Ishikawa (cell line): Measurements from ENCODE around the gene DSG4.

ENCODE experiments used
- CEBPB ChIP-seq: IDR thresholded peaks from 2 replicates; pipeline ENCODE4 v1.6.1; 2012
- CREB1 ChIP-seq: IDR thresholded peaks from 2 replicates; pipeline ENCODE4 v1.6.1; 2012; ENCODE audit warnings: low read depth
- EGR1 ChIP-seq: IDR thresholded peaks from 2 replicates; pipeline ENCODE4 v1.6.1; 2012
- EP300 ChIP-seq: IDR thresholded peaks from 2 replicates; pipeline ENCODE4 v1.6.1; 2012; ENCODE audit warnings: borderline replicate concordance
- FOXM1 ChIP-seq: IDR thresholded peaks from 2 replicates; pipeline ENCODE4 v1.6.1; 2012; ENCODE audit warnings: low read depth, borderline replicate concordance
- NFIC ChIP-seq: IDR thresholded peaks from 2 replicates; pipeline ENCODE4 v1.6.1; 2012
- RAD21 ChIP-seq: IDR thresholded peaks from 2 replicates; pipeline ENCODE4 v1.6.1; 2012; ENCODE audit warnings: low read depth
- TAF1 ChIP-seq: IDR thresholded peaks from 2 replicates; pipeline ENCODE4 v1.6.1; 2012; ENCODE audit warnings: low read depth, mild to moderate bottlenecking
- TCF12 ChIP-seq: IDR thresholded peaks from 2 replicates; pipeline ENCODE4 v1.6.1; 2012; ENCODE audit warnings: low read depth
- TEAD4 ChIP-seq: IDR thresholded peaks from 2 replicates; pipeline ENCODE4 v1.6.1; 2012
- YY1 ChIP-seq: IDR thresholded peaks from 2 replicates; pipeline ENCODE4 v1.6.1; 2012; ENCODE audit warnings: low read depth
- ZBTB7A ChIP-seq: IDR thresholded peaks from 2 replicates; pipeline ENCODE4 v1.6.1; 2012; ENCODE audit warnings: low read depth
- TF ChIP-seq, protein P1 (sequence below): IDR thresholded peaks from 2 replicates; pipeline ENCODE4 v1.6.1; 2012; ENCODE audit warnings: low read depth, mild to moderate bottlenecking
- TF ChIP-seq, protein P2 (sequence below): IDR thresholded peaks from 2 replicates; pipeline ENCODE4 v1.6.1; 2012
- TF ChIP-seq, protein P3 (sequence below): IDR thresholded peaks from 2 replicates; pipeline ENCODE4 v1.6.1; 2012

DSG4 gene

DNA sequence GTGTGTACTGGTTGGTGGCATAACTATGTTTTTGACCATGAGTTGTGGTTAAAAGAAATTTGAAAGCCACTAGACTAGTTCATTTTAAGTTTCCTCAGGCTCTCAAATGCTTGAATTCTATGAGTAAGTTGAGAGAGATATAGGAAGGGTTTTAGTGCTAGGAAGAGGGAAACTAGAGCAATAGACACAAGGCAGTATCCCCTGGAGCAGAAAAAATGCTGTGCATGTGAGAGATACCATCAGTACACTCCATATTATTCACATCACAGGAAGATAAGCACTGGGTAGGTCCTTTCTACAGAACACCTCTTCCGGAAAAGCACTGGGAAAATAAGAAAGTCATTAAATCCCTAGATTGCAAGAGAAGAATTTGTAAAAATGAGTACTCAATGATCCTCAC lies 51.6 kb downstream of the DSG4 start:
- TF ChIP-seq EGR1 (no peak), RAD21 (no peak), TEAD4 (no peak), TAF1 (no peak), NFIC (no peak), EP300 (no peak), YY1 (no peak), FOXM1 (no peak), CREB1 (no peak), TCF12 (no peak), ZBTB7A (no peak), CEBPB (no peak)
- TF ChIP-seq, protein P1, sequence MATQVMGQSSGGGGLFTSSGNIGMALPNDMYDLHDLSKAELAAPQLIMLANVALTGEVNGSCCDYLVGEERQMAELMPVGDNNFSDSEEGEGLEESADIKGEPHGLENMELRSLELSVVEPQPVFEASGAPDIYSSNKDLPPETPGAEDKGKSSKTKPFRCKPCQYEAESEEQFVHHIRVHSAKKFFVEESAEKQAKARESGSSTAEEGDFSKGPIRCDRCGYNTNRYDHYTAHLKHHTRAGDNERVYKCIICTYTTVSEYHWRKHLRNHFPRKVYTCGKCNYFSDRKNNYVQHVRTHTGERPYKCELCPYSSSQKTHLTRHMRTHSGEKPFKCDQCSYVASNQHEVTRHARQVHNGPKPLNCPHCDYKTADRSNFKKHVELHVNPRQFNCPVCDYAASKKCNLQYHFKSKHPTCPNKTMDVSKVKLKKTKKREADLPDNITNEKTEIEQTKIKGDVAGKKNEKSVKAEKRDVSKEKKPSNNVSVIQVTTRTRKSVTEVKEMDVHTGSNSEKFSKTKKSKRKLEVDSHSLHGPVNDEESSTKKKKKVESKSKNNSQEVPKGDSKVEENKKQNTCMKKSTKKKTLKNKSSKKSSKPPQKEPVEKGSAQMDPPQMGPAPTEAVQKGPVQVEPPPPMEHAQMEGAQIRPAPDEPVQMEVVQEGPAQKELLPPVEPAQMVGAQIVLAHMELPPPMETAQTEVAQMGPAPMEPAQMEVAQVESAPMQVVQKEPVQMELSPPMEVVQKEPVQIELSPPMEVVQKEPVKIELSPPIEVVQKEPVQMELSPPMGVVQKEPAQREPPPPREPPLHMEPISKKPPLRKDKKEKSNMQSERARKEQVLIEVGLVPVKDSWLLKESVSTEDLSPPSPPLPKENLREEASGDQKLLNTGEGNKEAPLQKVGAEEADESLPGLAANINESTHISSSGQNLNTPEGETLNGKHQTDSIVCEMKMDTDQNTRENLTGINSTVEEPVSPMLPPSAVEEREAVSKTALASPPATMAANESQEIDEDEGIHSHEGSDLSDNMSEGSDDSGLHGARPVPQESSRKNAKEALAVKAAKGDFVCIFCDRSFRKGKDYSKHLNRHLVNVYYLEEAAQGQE: no peak
- TF ChIP-seq, protein P2, sequence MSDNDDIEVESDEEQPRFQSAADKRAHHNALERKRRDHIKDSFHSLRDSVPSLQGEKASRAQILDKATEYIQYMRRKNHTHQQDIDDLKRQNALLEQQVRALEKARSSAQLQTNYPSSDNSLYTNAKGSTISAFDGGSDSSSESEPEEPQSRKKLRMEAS: no peak
- TF ChIP-seq, protein P3, sequence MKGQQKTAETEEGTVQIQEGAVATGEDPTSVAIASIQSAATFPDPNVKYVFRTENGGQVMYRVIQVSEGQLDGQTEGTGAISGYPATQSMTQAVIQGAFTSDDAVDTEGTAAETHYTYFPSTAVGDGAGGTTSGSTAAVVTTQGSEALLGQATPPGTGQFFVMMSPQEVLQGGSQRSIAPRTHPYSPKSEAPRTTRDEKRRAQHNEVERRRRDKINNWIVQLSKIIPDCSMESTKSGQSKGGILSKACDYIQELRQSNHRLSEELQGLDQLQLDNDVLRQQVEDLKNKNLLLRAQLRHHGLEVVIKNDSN: no peak

DNA sequence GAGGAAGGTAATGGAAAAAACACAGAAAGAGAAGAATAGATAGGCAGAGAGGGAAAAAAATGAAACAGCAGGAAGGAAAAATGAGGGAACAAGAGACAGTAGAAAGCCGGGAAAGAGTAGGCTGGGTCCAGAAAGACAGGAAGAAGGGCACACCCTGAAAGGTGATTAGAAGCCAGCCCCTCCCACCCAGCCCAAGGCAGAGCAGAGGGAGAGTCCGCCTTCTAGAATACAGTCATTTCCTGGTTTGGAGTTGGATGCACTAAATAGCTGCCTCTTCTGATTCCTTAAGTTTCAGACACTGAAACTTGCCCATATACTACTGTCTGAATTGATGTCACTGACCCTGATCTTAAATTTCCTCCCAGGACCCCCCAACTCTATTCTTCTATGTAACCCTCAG lies 53.0 kb downstream of the DSG4 start:
- TF ChIP-seq TAF1: no peak
- no peak for TF ChIP-seq TEAD4
- no peak for TF ChIP-seq CEBPB
- TF ChIP-seq, protein P3: no peak
- TF ChIP-seq, protein P1: no peak
- TF ChIP-seq FOXM1: no peak
- TF ChIP-seq, protein P2: no peak
- TF ChIP-seq CREB1: no peak
- no peak for TF ChIP-seq TCF12
- no peak for TF ChIP-seq EP300

DNA sequence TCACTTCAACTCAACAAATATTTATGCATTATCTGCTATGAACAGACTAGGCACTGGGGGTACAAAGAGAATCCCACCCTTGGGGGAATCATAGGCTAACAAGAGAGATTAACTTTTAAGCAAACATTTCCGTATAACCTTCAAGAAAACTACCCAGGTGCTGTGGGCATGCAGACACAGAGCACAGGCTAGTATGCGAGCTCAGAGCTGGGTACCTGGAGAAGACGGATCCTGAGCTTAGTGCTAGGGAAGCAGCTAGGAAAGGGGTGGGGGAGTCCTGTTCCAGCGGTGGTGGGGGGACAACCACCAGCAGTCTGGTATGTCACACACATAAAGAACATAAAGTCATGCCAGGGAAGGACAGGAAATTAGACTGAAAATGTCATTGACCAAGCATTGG lies 53.5 kb downstream of the DSG4 start:
- TF ChIP-seq, protein P1: no peak
- TF ChIP-seq, protein P3: no peak
- TF ChIP-seq, protein P2: no peak
- no peak for TF ChIP-seq RAD21
- no peak for TF ChIP-seq TCF12
- no peak for TF ChIP-seq EP300
- no peak for TF ChIP-seq YY1
- TF ChIP-seq ZBTB7A: no peak
- TF ChIP-seq CEBPB: no peak
- no peak for TF ChIP-seq NFIC
- TF ChIP-seq FOXM1: no peak
- no peak for TF ChIP-seq TEAD4
- no peak for TF ChIP-seq CREB1
- TF ChIP-seq EGR1: no peak
- TF ChIP-seq TAF1: no peak

DNA sequence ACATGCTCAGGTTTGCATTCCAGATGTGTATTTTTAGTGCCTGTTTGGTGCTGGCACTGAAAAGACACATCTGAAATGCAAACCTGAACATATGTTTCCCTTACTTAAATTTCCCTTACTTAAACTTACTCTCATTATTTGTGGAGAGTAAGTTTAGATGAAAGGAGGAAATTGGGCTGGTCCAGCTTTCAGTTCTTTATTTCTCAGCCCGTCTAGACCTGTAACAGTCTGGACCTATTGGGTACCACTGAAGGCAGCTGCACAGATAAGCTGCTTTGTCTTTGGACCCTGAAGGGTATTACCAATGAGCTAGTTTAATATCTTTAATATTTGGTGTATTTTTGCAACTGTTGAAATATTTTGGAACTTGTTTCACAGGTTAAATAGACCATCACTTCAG lies 54.0 kb downstream of the DSG4 start:
- TF ChIP-seq, protein P1: no peak
- TF ChIP-seq NFIC (no peak), TCF12 (no peak), EGR1 (no peak), CEBPB (no peak), EP300 (no peak)
- TF ChIP-seq, protein P2: no peak
